K562 (cell line): ENCODE results near the gene TIAM1. TPM values are rescaled to one million over a fixed set of nuclear protein-coding genes. Genes with fewer than 3 reads are reported as not detected.

Source experiments
- ATAC-seq: fragments of 200-7000 bp; cut with Tn5 transposase; 3 replicates; pipeline ENCODE4 v1.9.1; 2020; ENCODE audit warnings: moderate library complexity
- BruUV-seq: library from RNA; stranded (reverse); fragments of 400-500 nt; replicated peaks from 2 replicates; lab custom pipeline; 2021; lab: Mats Ljungman, UMichigan
- CTCF ChIA-PET: fragments of 300-600 bp; formaldehyde crosslinking; extraction: SDS; loops from one replicate; lab custom pipeline; 2021; ENCODE audit warnings: low intra/inter-chr PET ratio; lab: Yijun Ruan, JAX
- POLR2A ChIA-PET: fragments of 300-600, 350-650 bp; sonication (Branson Sonifier 250); formaldehyde crosslinking; extraction: SDS; loops from one replicate; lab custom pipeline; 2021; ENCODE audit warnings: antibody characterized with exemption, inconsistent platforms; lab: Yijun Ruan, JAX
- DNase-seq, 4 experiments: peaks; one replicate each; pipeline versions ENCODE4 v3.0.0 to v3.0.0-alpha.2; 2011 to 2018; ENCODE audit warnings: low spot score in 3 of 4, mixed read lengths in 3 of 4; ENCODE audit errors: extremely low read depth in 1 of 4
- FAIRE-seq: peaks from 2 replicates; lab custom pipeline; 2011; peaks lifted over from hg19 to GRCh38; lab: Jason Lieb, UNC
- H2AFZ ChIP-seq: 2 replicates; pipeline ENCODE4 v1.6.0; 2011; ENCODE audit warnings: low read depth, low read length, control low read depth, inconsistent platforms
- H3K27ac ChIP-seq: fragments of 200-600 bp; 3 replicates; pipeline ENCODE4 v1.8.0; 2011; ENCODE audit warnings: low read depth, mild to moderate bottlenecking, control low read depth, inconsistent platforms, low read length, moderate library complexity, mixed read lengths; ENCODE audit errors: extremely low read depth
- H3K27me3 ChIP-seq, 2 experiments: fragments of 300-600 bp in 1 of 2; 2 replicates in 1 of 2; 3 replicates in 1 of 2; pipeline versions ENCODE4 v1.6.0 to v1.8.0; 2011; ENCODE audit warnings: inconsistent platforms in 2 of 2, low read length in 2 of 2, mild to moderate bottlenecking in 1 of 2, mixed read lengths in 1 of 2, moderate library complexity in 1 of 2; ENCODE audit not compliant: control insufficient read depth in 2 of 2, insufficient read depth in 2 of 2
- H3K36me3 ChIP-seq: fragments of 300-600 bp; 3 replicates; pipeline ENCODE4 v1.8.0; 2011; ENCODE audit warnings: mild to moderate bottlenecking, low read length, inconsistent platforms; ENCODE audit not compliant: control insufficient read depth, insufficient read depth
- H3K4me1 ChIP-seq, 2 experiments: fragments of 200-600 bp in 1 of 2; replicated peaks in 1 of 2; 2 replicates in 1 of 2; 3 replicates in 1 of 2; pipeline versions ENCODE4 v1.5.1 to v1.8.0; 2011; ENCODE audit warnings: inconsistent platforms in 2 of 2, low read length in 2 of 2, mild to moderate bottlenecking in 1 of 2, mixed read lengths in 1 of 2, moderate library complexity in 1 of 2; ENCODE audit not compliant: control insufficient read depth in 2 of 2, insufficient read depth in 2 of 2
- H3K4me2 ChIP-seq: 2 replicates; pipeline ENCODE4 v1.6.1; 2011; ENCODE audit warnings: low read length, control low read depth, inconsistent platforms, mixed read lengths; ENCODE audit not compliant: insufficient read depth
- H3K4me3 ChIP-seq: fragments of 200-600 bp; sonication (generic), shearing (Covaris generic); 2 replicates; pipeline ENCODE4 v1.5.1; 2016; ENCODE audit warnings: control low read depth, inconsistent platforms
- H3K79me2 ChIP-seq: fragments of 200-600 bp; 3 replicates; pipeline ENCODE4 v1.8.0; 2011; ENCODE audit warnings: low read length, inconsistent platforms; ENCODE audit not compliant: control insufficient read depth, insufficient read depth
- H3K9ac ChIP-seq, 2 experiments: 2 replicates each; pipeline versions ENCODE4 v1.6.0 to v1.6.1; 2011; ENCODE audit warnings: low read depth in 2 of 2, low read length in 2 of 2, control low read depth in 1 of 2, inconsistent platforms in 1 of 2, mild to moderate bottlenecking in 1 of 2, mixed read lengths in 1 of 2; ENCODE audit not compliant: insufficient read depth in 1 of 2
- H3K9me1 ChIP-seq: one replicate; pipeline ENCODE4 v1.6.0; 2011; ENCODE audit warnings: inconsistent platforms, mild to moderate bottlenecking, low read length, moderate library complexity; ENCODE audit not compliant: control insufficient read depth, insufficient read depth
- H3K9me3 ChIP-seq: replicated peaks from 2 replicates; pipeline ENCODE4 v1.5.1; 2011; ENCODE audit warnings: low read depth, low read length, inconsistent platforms; ENCODE audit not compliant: control insufficient read depth, insufficient read depth
- H4K20me1 ChIP-seq: replicated peaks from 2 replicates; pipeline ENCODE4 v1.6.1; 2011; ENCODE audit warnings: low read length, inconsistent platforms, mixed read lengths; ENCODE audit not compliant: control insufficient read depth, insufficient read depth
- LCOR ChIP-seq: sonication (generic); formaldehyde crosslinking; IDR thresholded peaks from 2 replicates; pipeline ENCODE4 v1.8.0; 2022; ENCODE audit warnings: mild to moderate bottlenecking, missing genetic modification reagents
- NR2C2 ChIP-seq, 2 experiments: fragments of 200-800 bp in 1 of 2; sonication (Bioruptor generic) in 1 of 2; sonication (generic) in 1 of 2; formaldehyde crosslinking in 1 of 2; IDR thresholded peaks; 2 replicates each; pipeline versions ENCODE4 v1.6.1 to v1.8.0; 2016 to 2022; ENCODE audit warnings: mild to moderate bottlenecking in 1 of 2, missing compliant biosample characterization in 1 of 2, missing genetic modification characterization in 1 of 2, missing genetic modification reagents in 1 of 2
- ZBTB1 ChIP-seq: sonication (generic); formaldehyde crosslinking; IDR thresholded peaks from 2 replicates; pipeline ENCODE4 v1.8.1; 2023; ENCODE audit warnings: missing genetic modification reagents, low read depth, mild to moderate bottlenecking, borderline replicate concordance
- ZFX ChIP-seq: sonication (generic); formaldehyde crosslinking; IDR thresholded peaks from 2 replicates; pipeline ENCODE4 v1.8.0; 2022; ENCODE audit warnings: mild to moderate bottlenecking, missing genetic modification reagents, moderate library complexity
- WGBS: fragments of 100-300 bp; shearing (Covaris generic); methylation state at CpG from one replicate; pipeline ENCODE4 v1.1.6; 2016; ENCODE audit warnings: low coverage, mixed read lengths; ENCODE audit not compliant: insufficient coverage; ENCODE audit errors: missing lambda C conversion rate; 5-methylcytosine and 5-hydroxymethylcytosine counted together
- in situ Hi-C: fragments of 300-500 bp; cut with MboI; formaldehyde crosslinking; loops from 4 replicates; pipeline ENCODE4 v1.15.0; 2018; ENCODE audit warnings: inconsistent platforms, mixed read lengths
- intact Hi-C: fragments of 100-400 bp; cut with micrococcal nuclease; formaldehyde crosslinking; loops from 2 replicates; pipeline ENCODE4 v1.14.2; 2022
- polyA plus RNA-seq, 8 experiments: library from polyadenylated mRNA; depleted of rRNA in 4 of 8; stranded (reverse) in 5 of 8; unstranded in 3 of 8; fragments of >200 nt; fragmentation: Nextera tagmentation in 2 of 8; fragmentation: Illumina TruSeq in 1 of 8; extraction: Ambion mirVana in 2 of 8; extraction: Trizol in 1 of 8; gene quantifications; 2 replicates each; pipeline versions ENCODE4 v1.2.1 to v1.2.3, GENCODE V29; 2011 to 2014; ENCODE audit warnings: inconsistent platforms in 1 of 8, missing spikeins in 1 of 8
- total RNA-seq, 7 experiments: library from RNA; depleted of rRNA in 6 of 7; stranded (reverse); fragments of >200 nt in 6 of 7; fragmentation: Illumina TruSeq in 2 of 7; extraction: Trizol in 2 of 7; gene quantifications; 2 replicates each; pipeline versions ENCODE4 v1.2.1 to v1.2.3, GENCODE V29; 2011 to 2021; ENCODE audit warnings: low replicate concordance in 1 of 7
- TF ChIP-seq, protein P1 (sequence below): sonication (generic); formaldehyde crosslinking; IDR thresholded peaks from 2 replicates; pipeline ENCODE4 v1.5.0; 2020; ENCODE audit warnings: missing genetic modification reagents
- TF ChIP-seq, protein P2 (sequence below): fragments of 250-450 bp; sonication (Bioruptor Pico); IDR thresholded peaks from 2 replicates; pipeline ENCODE4 v1.5.0; 2021

TIAM1 gene
- total and polyA plus RNA-seq, 9 of the 15 experiments (the other 6 are each of a cell fraction or from before 2014, with no cell fraction given), result 0.11 TPM; not detected in 8

DNA sequence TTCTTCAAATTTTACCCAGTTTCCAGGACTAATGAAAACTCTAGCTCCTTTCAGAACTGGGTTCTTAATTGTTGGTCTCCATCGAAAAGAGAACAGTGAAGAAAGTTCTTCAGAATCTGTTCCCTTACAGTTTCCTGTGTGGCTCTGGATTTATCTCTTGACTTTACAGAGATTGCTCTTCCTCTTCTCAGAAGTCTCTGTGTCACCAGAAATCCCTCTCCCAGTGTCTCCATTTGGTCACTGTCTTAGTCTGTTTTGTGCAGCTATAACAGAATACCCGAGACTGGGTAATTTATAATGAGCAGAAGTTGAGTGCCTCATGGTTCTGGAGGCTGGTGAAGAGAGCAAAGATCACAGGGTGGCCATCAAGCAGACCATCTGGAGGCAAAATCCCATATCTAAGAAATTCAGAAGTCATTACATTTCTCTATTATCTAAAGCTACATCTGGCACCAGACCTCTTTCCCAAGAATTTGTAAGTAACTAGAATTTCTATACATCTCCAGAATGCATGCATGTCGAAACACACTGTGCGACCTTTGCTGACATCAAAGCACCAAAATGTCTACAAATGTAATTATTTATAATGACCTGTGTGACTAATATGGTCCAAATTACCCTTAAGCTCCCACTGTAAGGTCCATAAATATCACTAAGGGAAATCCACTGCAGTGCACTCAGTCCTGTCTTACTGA is 240.3 kb downstream of the TIAM1 start (continued):
- TF ChIP-seq, protein P1, sequence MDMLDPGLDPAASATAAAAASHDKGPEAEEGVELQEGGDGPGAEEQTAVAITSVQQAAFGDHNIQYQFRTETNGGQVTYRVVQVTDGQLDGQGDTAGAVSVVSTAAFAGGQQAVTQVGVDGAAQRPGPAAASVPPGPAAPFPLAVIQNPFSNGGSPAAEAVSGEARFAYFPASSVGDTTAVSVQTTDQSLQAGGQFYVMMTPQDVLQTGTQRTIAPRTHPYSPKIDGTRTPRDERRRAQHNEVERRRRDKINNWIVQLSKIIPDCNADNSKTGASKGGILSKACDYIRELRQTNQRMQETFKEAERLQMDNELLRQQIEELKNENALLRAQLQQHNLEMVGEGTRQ (CRISPR knock-in tag), result no peak
- TF ChIP-seq ZFX, result no peak

DNA sequence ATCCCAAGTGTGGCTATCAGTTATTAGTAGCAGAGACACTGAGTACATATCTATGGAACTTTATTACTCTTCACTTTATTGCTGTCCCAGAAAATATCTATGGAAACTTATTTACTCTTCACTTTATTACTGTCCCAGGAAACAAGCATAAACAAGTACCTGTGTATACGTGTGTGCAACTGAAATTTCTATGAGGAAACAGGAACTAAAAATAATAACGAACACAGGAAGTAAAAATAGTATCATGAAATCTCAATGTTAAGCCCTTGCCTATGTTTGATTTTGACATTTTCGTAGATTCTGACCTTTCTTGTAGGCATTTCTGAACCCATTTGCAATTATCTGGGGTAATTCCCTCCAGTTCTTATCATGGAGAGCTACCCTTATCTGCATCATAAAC is 240.9 kb downstream of the TIAM1 start:
- DNase-seq (no peak), FAIRE-seq (no peak), ATAC-seq (no peak)
- CTCF ChIA-PET, result no interaction called here
- Histone ChIP-seq H3K4me2 (no peak overlapping the region), H4K20me1 (no peaks in the 10 kb centered on the region), H3K36me3 (no peaks in the 10 kb centered on the region), H3K4me1 (no peaks in the 10 kb centered on the region), H3K4me3 (no peak overlapping the region), H3K79me2 (no peaks in the 10 kb centered on the region), H3K9me1 (no peaks in the 10 kb centered on the region), H3K27ac (no peak overlapping the region), H2AFZ (no peak overlapping the region), H3K9me3 (no peaks in the 10 kb centered on the region), H3K9ac (no peak overlapping the region), H3K27me3 (no peaks in the 10 kb centered on the region)
- in situ Hi-C loops, result no loop called here
- no TSS peak for BruUV-seq
- POLR2A ChIA-PET, result no interaction called here
- intact Hi-C loops, result no loop called here
- WGBS, result 0% methylated on average over 3 of the region's 3 CpGs
- TF ChIP-seq ZBTB1, result no peak
- TF ChIP-seq NR2C2 (CRISPR knock-in tag; IDR thresholded peaks at IDR 0.05), result no peak
- no peak for TF ChIP-seq NR2C2 (tag; IDR thresholded peaks at IDR 0.05)
- TF ChIP-seq, protein P2, sequence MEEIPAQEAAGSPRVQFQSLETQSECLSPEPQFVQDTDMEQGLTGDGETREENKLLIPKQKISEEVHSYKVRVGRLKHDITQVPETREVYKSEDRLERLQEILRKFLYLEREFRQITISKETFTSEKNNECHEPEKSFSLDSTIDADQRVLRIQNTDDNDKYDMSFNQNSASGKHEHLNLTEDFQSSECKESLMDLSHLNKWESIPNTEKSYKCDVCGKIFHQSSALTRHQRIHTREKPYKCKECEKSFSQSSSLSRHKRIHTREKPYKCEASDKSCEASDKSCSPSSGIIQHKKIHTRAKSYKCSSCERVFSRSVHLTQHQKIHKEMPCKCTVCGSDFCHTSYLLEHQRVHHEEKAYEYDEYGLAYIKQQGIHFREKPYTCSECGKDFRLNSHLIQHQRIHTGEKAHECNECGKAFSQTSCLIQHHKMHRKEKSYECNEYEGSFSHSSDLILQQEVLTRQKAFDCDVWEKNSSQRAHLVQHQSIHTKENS (CRISPR knock-in tag), result no peak
- no peak for TF ChIP-seq LCOR (CRISPR knock-in tag)
